ENCODE results near the gene METAP2.

- TF ChIP-seq SIN3A (conservative IDR thresholded peaks at IDR 0.05 in 1 of 2, IDR thresholded peaks at IDR 0.05 in 1 of 2; ENCODE audit: low read depth in 1 of 2, low read length in 2 of 2) (0 out of 4 replicates have a peak, but pooled peaks of 1 of the 2 experiments have one; percentile 5), CTCF (IDR thresholded peaks at IDR 0.05; ENCODE audit: control extremely low read depth in 1 of 3, insufficient read depth in 1 of 3, low read depth in 1 of 3, low read length in 3 of 3) (no peak), POLR2A (IDR thresholded peaks at IDR 0.05; ENCODE audit: control extremely low read depth in 1 of 2, low read depth in 2 of 2, low read length in 2 of 2) (0 out of 3 replicates have a peak, but pooled peaks of 1 of the 2 experiments have one; percentile 18), CREB1 (IDR thresholded peaks at IDR 0.05) (no peak), EZH2 (IDR thresholded peaks at IDR 0.05; ENCODE audit: low read depth, low read length, severe bottlenecking) (no peak), BACH1 (IDR thresholded peaks at IDR 0.05; ENCODE audit: low read length) (no peak), BCL11A (IDR thresholded peaks at IDR 0.05; ENCODE audit: low read depth in 2 of 2, low read length in 2 of 2) (no peak), JUN (IDR thresholded peaks at IDR 0.05; ENCODE audit: low read depth, low read length) (no peak)
Measured at GRCh38 chr12:95549392-95550084, 75.6 kb downstream of the METAP2 start.

All from H1 (cell line).